H9 (cell line): ENCODE data around the gene MDK. TPM values are rescaled to one million over a fixed set of nuclear protein-coding genes. Genes with fewer than 3 reads are reported as not detected.

Experiments used
- DNase-seq: peaks from one replicate; pipeline ENCODE4 v3.0.0-alpha.2; 2017
- H2AFZ ChIP-seq: one replicate; pipeline ENCODE4 v1.6.1; 2013; ENCODE audit warnings: mild to moderate bottlenecking, low read length, control low read depth, moderate library complexity
- H2AK5ac ChIP-seq: 2 replicates; pipeline ENCODE4 v1.6.1; 2013; ENCODE audit warnings: low read length, control low read depth, mixed read lengths; ENCODE audit not compliant: insufficient read length
- H2BK120ac ChIP-seq: one replicate; pipeline ENCODE4 v1.6.1; 2013; ENCODE audit warnings: low read depth, mild to moderate bottlenecking, low read length, control low read depth, inconsistent platforms; ENCODE audit not compliant: poor library complexity, severe bottlenecking
- H2BK12ac ChIP-seq: 2 replicates; pipeline ENCODE4 v1.6.1; 2013; ENCODE audit warnings: low read length, control low read depth, mixed read lengths, low read depth; ENCODE audit not compliant: insufficient read length
- H2BK15ac ChIP-seq: 2 replicates; pipeline ENCODE4 v1.6.1; 2013; ENCODE audit warnings: low read depth, low read length, control low read depth
- H2BK20ac ChIP-seq: one replicate; pipeline ENCODE4 v1.6.1; 2013; ENCODE audit warnings: low read depth, mild to moderate bottlenecking, low read length, control low read depth, inconsistent platforms; ENCODE audit not compliant: poor library complexity, severe bottlenecking
- H2BK5ac ChIP-seq: 2 replicates; pipeline ENCODE4 v1.6.1; 2013; ENCODE audit warnings: low read length, control low read depth, mixed read lengths; ENCODE audit not compliant: insufficient read length
- H3K14ac ChIP-seq: 2 replicates; pipeline ENCODE4 v1.6.1; 2013; ENCODE audit warnings: low read length, control low read depth; ENCODE audit not compliant: insufficient read depth
- H3K18ac ChIP-seq: 2 replicates; pipeline ENCODE4 v1.6.1; 2013; ENCODE audit warnings: low read depth, mild to moderate bottlenecking, mixed read lengths, low read length, control low read depth; ENCODE audit not compliant: insufficient read length
- H3K23ac ChIP-seq: 2 replicates; pipeline ENCODE4 v1.6.1; 2013; ENCODE audit warnings: low read length, control low read depth, mixed read lengths, low read depth; ENCODE audit not compliant: insufficient read length
- H3K23me2 ChIP-seq: 2 replicates; pipeline ENCODE4 v1.6.1; 2013; ENCODE audit warnings: low read depth, mild to moderate bottlenecking, mixed read lengths, low read length, control low read depth; ENCODE audit not compliant: insufficient read length, poor library complexity, severe bottlenecking
- H3K27ac ChIP-seq: 2 replicates; pipeline ENCODE4 v1.5.1; 2013; ENCODE audit warnings: low read length, control low read depth, mixed read lengths, low read depth; ENCODE audit not compliant: insufficient read length
- H3K27me3 ChIP-seq: 2 replicates; pipeline ENCODE4 v1.6.1; 2013; ENCODE audit warnings: low read length, control low read depth, inconsistent platforms; ENCODE audit not compliant: insufficient read depth
- H3K4ac ChIP-seq: 2 replicates; pipeline ENCODE4 v1.6.1; 2013; ENCODE audit warnings: low read depth, mild to moderate bottlenecking, control low read depth, inconsistent platforms, low read length, moderate library complexity
- H3K4me1 ChIP-seq: 2 replicates; pipeline ENCODE4 v1.6.1; 2013; ENCODE audit warnings: low read length, control low read depth, inconsistent platforms; ENCODE audit not compliant: insufficient read depth
- H3K4me2 ChIP-seq: 2 replicates; pipeline ENCODE4 v1.6.1; 2013; ENCODE audit warnings: low read length, control low read depth, mixed read lengths; ENCODE audit not compliant: insufficient read length, insufficient read depth
- H3K56ac ChIP-seq: 2 replicates; pipeline ENCODE4 v1.6.1; 2013; ENCODE audit warnings: low read depth, mild to moderate bottlenecking, mixed read lengths, low read length, control low read depth; ENCODE audit not compliant: insufficient read length
- H3K79me1 ChIP-seq: 2 replicates; pipeline ENCODE4 v1.6.1; 2013; ENCODE audit warnings: low read depth, mild to moderate bottlenecking, moderate library complexity, low read length, control low read depth, inconsistent platforms; ENCODE audit not compliant: insufficient read depth, poor library complexity, severe bottlenecking
- H3K79me2 ChIP-seq: 2 replicates; pipeline ENCODE4 v1.6.1; 2013; ENCODE audit warnings: low read length, control low read depth, inconsistent platforms; ENCODE audit not compliant: insufficient read depth
- H3K9ac ChIP-seq: 2 replicates; pipeline ENCODE4 v1.6.1; 2013; ENCODE audit warnings: low read length, control low read depth, mixed read lengths; ENCODE audit not compliant: insufficient read length; ENCODE audit errors: extremely low read depth
- H3K9me3 ChIP-seq: one replicate; pipeline ENCODE4 v1.6.1; 2013; ENCODE audit warnings: low read depth, low read length, inconsistent platforms; ENCODE audit not compliant: control insufficient read depth
- H3T11ph ChIP-seq: one replicate; pipeline ENCODE4 v1.6.1; 2013; ENCODE audit warnings: mild to moderate bottlenecking, low read length, control low read depth, inconsistent platforms
- H4K20me1 ChIP-seq: one replicate; pipeline ENCODE4 v1.6.1; 2013; ENCODE audit not compliant: control insufficient read depth, insufficient read length, insufficient read depth
- H4K5ac ChIP-seq: 2 replicates; pipeline ENCODE4 v1.6.1; 2013; ENCODE audit warnings: low read depth, mild to moderate bottlenecking, mixed read lengths, low read length, control low read depth; ENCODE audit not compliant: insufficient read length
- H4K8ac ChIP-seq: replicated peaks from 2 replicates; pipeline ENCODE4 v1.6.1; 2013; ENCODE audit warnings: low read length, control low read depth, mixed read lengths, low read depth; ENCODE audit not compliant: insufficient read length
- H4K91ac ChIP-seq: 2 replicates; pipeline ENCODE4 v1.6.1; 2013; ENCODE audit warnings: low read depth, mild to moderate bottlenecking, moderate library complexity, mixed read lengths, low read length, control low read depth; ENCODE audit not compliant: insufficient read length
- H3K27ac Mint-ChIP-seq, 3 experiments: 2 replicates in 2 of 3; 3 replicates in 1 of 3; pipeline ENCODE4 v1.8.0; 2020 to 2021; ENCODE audit warnings: mixed read lengths in 3 of 3, mild to moderate bottlenecking in 1 of 3, moderate library complexity in 1 of 3
- H3K27me3 Mint-ChIP-seq: 2 replicates; pipeline ENCODE4 v1.8.0; 2021; ENCODE audit warnings: low read depth, mild to moderate bottlenecking, moderate library complexity, mixed read lengths
- H3K36me3 Mint-ChIP-seq, 3 experiments: 2 replicates in 2 of 3; 3 replicates in 1 of 3; pipeline ENCODE4 v1.8.0; 2020 to 2021; ENCODE audit warnings: low read depth in 3 of 3, mixed read lengths in 3 of 3; ENCODE audit not compliant: insufficient read depth in 1 of 3
- H3K4me1 Mint-ChIP-seq, 2 experiments: 2 replicates each; pipeline ENCODE4 v1.8.0; 2020; ENCODE audit warnings: mixed read lengths in 2 of 2
- H3K4me3 Mint-ChIP-seq, 2 experiments: 2 replicates in 1 of 2; 3 replicates in 1 of 2; pipeline ENCODE4 v1.8.0; 2020 to 2021; ENCODE audit warnings: mild to moderate bottlenecking in 2 of 2, mixed read lengths in 2 of 2, moderate library complexity in 1 of 2
- H3K9me3 Mint-ChIP-seq, 2 experiments: 2 replicates in 1 of 2; 3 replicates in 1 of 2; pipeline ENCODE4 v1.8.0; 2020; ENCODE audit warnings: mild to moderate bottlenecking in 2 of 2, mixed read lengths in 2 of 2, moderate library complexity in 1 of 2
- CTCF ChIP-seq: fragments of 200-600 bp; sonication (generic); conservative IDR thresholded peaks from 3 replicates; pipeline ENCODE4 v1.8.0; 2021; ENCODE audit warnings: antibody characterized with exemption, mild to moderate bottlenecking
- WGBS: extraction: QIAGEN DNeasy Blood & Tissue Kit; methylation state at CpG from one replicate; pipeline ENCODE4 v1.1.7; 2013; ENCODE audit warnings: missing lambda C conversion rate, low lambda C conversion rate, mixed read lengths; ENCODE audit not compliant: insufficient read length; ENCODE audit errors: extremely low coverage; 5-methylcytosine and 5-hydroxymethylcytosine counted together
- total RNA-seq: library from RNA; stranded (reverse); gene quantifications from 2 replicates; pipeline ENCODE4 v1.2.1, GENCODE V29; 2021

MDK gene
- total RNA-seq, 1 experiment from 2014 or later: 392 TPM

GRCh38 chr11:46342239-46342638 is 39.2 kb upstream of the MDK start:
- H3K4me3 Mint-ChIP-seq: peak overlapping the region in 1 of 2 experiments; percentile 18; a peak in 1 of 5 replicates
- peaks cover 92 to 93% of the 10 kb centered on the region in 2 experiments for H3K4me1 Mint-ChIP-seq

More at GRCh38 chr11:46342239-46342638, 39.2 kb upstream of the MDK start:
- H3K79me1 ChIP-seq: no peaks in the 10 kb centered on the region
- no peak overlapping the region for H2BK5ac ChIP-seq
- no peak overlapping the region for H3T11ph ChIP-seq
- H3K27me3 ChIP-seq: no peaks in the 10 kb centered on the region
- Mint-ChIP-seq H3K27ac (peak overlapping the region in 1 of 3 experiments; percentile 73; a peak in 2 of 7 replicates), H3K36me3 (no peaks in the 10 kb centered on the region), H3K27me3 (peaks cover 10% of the 10 kb centered on the region), H3K9me3 (no peaks in the 10 kb centered on the region; a peak in 2 of 5 replicates)
- H3K79me2 ChIP-seq: no peaks in the 10 kb centered on the region
- H3K14ac ChIP-seq: peak overlapping the region; percentile 50; the same call in 1 of the 2 replicates
- H4K8ac ChIP-seq: no peak overlapping the region
- TF ChIP-seq CTCF: no peak
- no peak overlapping the region for H3K27ac ChIP-seq
- no peak overlapping the region for H2AFZ ChIP-seq
- no peaks in the 10 kb centered on the region for H3K23me2 ChIP-seq
- no peak overlapping the region for H3K9ac ChIP-seq
- WGBS: no CpG with 5 or more reads among the region's 5 CpGs
- no peak overlapping the region for H4K91ac ChIP-seq
- H3K4me1 ChIP-seq: peaks cover 45% of the 10 kb centered on the region
- H4K20me1 ChIP-seq: no peaks in the 10 kb centered on the region
- no peak overlapping the region for H3K4ac ChIP-seq
- no peak overlapping the region for H2BK20ac ChIP-seq
- no peak overlapping the region for H3K18ac ChIP-seq
- no peak overlapping the region for H2BK12ac ChIP-seq
- no peak overlapping the region for H3K4me2 ChIP-seq
- H2BK120ac ChIP-seq: no peak overlapping the region
- H4K5ac ChIP-seq: no peak overlapping the region
- no peak overlapping the region for H3K23ac ChIP-seq
- peak; percentile 69 for DNase-seq
- H2BK15ac ChIP-seq: no peak overlapping the region
- no peak overlapping the region for H3K56ac ChIP-seq
- no peaks in the 10 kb centered on the region for H3K9me3 ChIP-seq
- H2AK5ac ChIP-seq: no peak overlapping the region
